DMS153 (cell line): ENCODE measurements around the gene OR6N2.

Experiments
- DNase-seq: peaks from one replicate; lab custom pipeline; 2025; lab: John Stamatoyannopoulos, UW

OR6N2 gene

GRCh38 chr1:158754420-158754819 is 26.6 kb downstream of the OR6N2 start, which contains the start of gene OR6K6:
Gene OR6K6 (plus strand): TSS chr1:158754720. CDS start chr1:158754888, 168 bp downstream.
- DNase-seq = no peak

DNA sequence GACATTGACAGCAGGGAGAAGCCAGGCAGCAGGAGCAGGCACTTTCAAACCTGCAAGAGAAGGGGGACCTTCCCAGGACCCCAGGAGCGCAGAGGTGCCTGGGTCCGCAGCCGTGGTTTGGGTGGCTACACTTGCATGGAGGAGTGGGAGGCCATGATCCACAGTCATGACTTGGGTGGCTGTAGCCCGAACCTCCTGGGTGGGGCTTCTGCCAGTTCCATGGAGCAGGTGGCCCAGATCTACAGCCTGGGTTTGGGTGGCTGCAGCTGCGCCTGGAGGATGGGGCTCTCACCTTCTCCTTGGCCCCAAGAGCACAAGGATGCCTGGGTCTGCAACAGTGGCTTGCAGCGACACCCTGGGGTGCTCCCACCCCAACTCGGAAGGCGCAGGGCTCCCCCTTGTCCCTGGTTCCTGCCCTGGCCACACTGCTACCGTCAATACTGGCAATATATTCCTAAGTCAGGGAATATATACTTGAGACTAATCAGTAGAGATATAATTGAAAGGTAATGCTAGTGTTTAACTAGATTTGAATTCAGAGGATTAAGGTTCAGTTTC is 28.8 kb downstream of the OR6N2 start:
- no peak for DNase-seq

GRCh38 chr1:158735848-158736247 is 45.2 kb downstream of the OR6N2 start:
- no peak for DNase-seq

- no peak for DNase-seq
These were observed 48.5 kb downstream of the OR6N2 start for GRCh38 chr1:158732524-158732923.

DNA sequence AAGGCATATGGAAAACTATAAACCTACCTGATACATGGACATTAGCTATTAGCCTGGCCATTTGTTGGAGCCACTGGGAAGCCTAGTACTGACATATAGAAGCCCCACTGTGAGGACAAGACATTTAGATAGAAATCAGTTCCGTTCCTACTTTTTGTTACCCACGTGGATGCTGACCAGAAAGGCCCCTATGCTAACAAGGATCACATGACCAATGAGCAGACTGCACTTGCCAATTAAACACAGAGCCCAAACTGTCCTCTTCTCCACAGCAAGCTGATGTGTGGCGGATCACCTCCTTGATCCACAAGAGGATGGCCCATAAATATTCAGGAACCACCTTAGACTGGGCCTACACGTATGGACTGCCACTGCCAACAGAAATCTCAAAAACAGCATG is 49.3 kb downstream of the OR6N2 start:
- no peak for DNase-seq

- no peak for DNase-seq
These were observed 50.6 kb downstream of the OR6N2 start for GRCh38 chr1:158730453-158730852.

- DNase-seq = no peak
These were observed 52.3 kb downstream of the OR6N2 start for GRCh38 chr1:158728510-158729225.

DNA sequence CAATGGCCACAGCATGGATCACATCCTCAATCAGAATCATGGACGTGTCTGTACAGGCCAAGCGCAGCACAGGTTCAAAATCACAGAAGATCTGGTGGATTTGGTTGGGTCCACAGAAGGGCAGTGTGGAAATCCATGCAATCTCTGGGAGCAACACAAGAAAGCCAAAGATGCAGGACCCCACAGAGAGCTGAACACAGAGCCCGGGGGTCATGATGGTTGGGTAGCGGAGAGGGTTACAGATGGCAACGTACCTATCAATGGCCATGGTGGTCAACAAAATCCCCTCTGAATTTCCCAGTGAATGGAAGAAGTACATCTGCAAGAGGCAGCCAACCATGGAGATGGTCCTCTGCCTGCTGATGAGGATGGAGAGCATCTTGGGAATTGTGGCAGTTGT is 56.6 kb downstream of the OR6N2 start:
- no peak for DNase-seq
